ENCODE data around the gene UNK.
A peak's percentile ranks its signal among the peaks of the same experiment; 100 is the strongest.

UNK gene

GRCh38 chr17:75784473-75785015 lies at the start of gene UNK:
Gene UNK, plus strand, starts transcription at chr17:75784806. Its CDS starts 75 bp downstream, at chr17:75784881.
- DNase-seq = peak; percentile 92

GRCh38 chr17:75736173-75736835 lies 48.3 kb upstream of the UNK start:
- no peak for DNase-seq

GRCh38 chr17:75737133-75737962 lies 47.3 kb upstream of the UNK start:
- no peak for DNase-seq

- DNase-seq = no peak
Measured at GRCh38 chr17:75738218-75738802, 46.3 kb upstream of the UNK start.

DNA sequence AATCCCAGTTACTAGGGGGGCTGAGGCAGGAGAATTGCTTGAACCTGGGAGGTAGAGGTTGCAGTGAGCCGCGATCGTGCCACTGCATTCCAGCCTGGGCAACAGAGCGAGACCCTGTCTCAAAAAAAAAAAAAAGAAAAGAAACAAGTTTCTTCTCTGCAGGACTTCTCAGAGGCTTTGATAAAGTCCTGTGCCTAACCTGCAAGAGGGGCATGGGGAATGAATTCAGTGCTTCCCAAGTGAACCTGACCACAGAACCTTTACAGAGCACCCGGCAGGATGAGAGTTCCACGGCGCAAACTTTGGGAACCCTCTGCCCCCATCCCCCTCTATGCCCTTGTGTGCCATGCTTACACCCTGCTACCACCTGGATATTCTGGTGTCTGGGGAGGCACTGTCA lies 45.4 kb upstream of the UNK start:
- DNase-seq = no peak

DNA sequence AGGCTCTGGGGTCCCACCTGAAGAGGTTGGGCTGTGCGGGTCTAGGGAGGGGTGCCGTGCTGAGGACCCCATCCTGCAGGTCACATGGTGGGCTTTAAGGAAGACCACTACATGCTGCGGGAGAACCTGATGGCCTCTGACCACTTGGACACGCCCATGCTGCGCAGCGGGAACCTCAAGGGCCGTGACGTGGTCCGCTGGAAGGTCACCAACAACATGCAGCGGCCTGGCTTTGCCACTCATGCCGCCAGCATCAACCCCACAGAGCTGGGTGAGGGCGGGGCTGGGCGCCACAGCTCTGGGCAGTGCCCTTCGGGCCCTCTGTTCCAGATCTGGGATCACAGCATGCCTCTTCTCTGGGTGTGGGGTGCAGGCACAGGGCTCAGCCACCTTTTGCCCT lies 44.8 kb upstream of the UNK start:
- DNase-seq = no peak

DNA sequence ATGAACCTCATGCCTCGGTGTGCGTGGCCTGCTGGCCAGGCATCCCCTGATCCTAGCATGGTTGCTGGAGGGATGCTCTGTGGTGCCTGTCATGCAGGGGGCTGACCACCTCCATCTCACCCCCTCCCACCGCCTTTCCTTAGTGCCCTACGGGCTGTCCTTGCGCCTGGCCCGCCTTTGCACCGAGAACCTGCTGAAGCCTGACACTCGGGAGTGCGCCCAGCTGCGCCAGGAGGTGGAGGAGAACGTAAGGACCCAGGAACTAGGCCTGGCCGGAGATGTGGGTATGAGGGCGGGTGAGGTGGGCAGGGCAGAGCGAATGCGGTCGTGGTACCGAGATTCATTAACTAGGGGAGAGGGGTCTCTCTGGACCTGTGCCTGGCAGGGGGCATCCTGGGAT lies 44.4 kb upstream of the UNK start:
- no peak for DNase-seq

- DNase-seq = no peak
Measured at GRCh38 chr17:75740631-75741077, 44.0 kb upstream of the UNK start.

DNA sequence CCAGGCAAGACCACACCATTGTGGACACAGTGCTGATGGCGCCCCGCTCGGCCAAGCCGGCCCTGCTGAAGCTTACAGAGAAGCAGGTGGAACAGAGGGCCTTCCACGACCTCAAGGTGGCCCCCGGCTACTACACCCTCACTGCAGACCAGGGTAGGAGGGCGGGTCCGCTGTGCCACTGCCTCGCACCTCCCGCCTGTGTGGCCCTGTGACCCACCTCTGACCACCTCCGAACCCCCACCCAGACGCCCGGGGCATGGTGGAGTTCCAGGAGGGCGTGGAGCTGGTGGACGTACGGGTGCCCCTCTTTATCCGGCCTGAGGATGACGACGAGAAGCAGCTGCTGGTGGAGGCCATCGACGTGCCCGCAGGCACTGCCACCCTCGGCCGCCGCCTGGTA lies 42.3 kb upstream of the UNK start:
- no peak for DNase-seq

GRCh38 chr17:75743625-75744206 lies 40.9 kb upstream of the UNK start:
- DNase-seq = no peak

DNA sequence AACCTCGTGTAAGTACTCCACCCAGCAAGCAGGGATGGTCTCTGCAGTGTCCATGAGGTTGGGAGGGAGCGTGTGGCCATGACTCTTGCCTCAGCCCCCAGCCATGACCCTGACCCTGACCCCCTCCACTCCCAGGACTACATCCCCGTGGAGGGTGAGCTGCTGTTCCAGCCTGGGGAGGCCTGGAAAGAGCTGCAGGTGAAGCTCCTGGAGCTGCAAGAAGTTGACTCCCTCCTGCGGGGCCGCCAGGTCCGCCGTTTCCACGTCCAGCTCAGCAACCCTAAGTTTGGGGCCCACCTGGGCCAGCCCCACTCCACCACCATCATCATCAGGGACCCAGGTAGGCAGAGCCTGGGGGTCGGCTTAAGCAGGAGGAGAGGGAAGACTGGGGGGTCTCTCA lies 35.9 kb upstream of the UNK start:
- no peak for DNase-seq

GRCh38 chr17:75749545-75750389 lies 34.8 kb upstream of the UNK start:
- peak; percentile 73 for DNase-seq

DNA sequence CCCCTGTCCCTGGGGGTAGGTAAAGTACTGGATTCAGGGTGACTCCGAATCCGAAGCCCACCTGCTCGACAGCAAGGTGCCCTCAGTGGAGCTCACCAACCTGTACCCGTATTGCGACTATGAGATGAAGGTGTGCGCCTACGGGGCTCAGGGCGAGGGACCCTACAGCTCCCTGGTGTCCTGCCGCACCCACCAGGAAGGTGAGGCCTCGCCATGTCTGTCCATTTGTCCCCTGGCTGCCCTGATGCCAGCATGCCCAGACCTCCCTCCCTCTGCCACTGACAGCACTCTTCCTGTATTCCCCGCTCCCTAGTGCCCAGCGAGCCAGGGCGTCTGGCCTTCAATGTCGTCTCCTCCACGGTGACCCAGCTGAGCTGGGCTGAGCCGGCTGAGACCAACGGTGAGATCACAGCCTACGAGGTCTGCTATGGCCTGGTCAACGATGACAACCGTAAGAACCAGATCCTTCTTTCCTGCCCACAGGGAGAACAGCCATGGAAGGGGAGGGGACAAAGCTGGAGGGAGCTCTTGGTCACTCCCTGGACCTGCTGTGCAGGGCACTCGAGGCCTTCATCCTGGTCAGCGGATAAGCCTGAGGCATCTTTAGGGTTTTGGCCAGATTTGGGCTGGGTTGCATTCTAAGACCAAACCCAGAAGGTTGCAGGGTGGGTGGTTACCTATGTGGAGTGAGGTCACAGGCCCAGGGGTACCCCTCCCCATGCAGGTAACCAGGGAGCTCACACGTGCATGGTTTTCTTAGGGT lies 33.8 kb upstream of the UNK start:
- no peak for DNase-seq

DNA sequence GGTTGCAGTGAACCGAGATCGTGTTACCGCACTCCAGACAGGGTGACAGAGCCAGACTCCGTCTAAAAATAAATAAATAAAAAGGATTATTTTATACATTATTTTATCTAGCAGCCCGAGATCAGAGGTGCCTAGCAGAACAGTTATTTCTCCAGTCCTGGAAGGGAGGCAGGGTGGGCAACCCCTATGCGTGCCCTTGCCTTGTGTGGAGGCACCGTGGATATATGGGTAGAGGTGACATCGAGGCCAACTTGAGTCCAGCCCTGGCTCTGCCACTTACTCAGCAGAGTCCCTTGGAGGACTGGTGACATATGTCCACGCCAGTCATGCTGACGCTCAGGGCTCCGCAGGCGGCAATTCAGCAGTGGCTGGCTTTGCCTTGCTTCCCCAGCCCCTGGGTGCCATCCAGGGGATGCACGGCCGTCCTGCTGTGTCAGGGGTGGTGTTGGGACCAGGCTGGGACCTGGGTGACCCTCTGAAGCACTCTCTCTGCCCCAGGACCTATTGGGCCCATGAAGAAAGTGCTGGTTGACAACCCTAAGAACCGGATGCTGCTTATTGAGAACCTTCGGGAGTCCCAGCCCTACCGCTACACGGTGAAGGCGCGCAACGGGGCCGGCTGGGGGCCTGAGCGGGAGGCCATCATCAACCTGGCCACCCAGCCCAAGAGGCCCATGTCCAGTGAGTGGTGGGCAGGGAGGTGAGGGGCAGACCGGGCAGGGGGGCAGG lies 32.8 kb upstream of the UNK start:
- no peak for DNase-seq

- no peak for DNase-seq
Measured at GRCh38 chr17:75752405-75752709, 32.2 kb upstream of the UNK start.

- no peak for DNase-seq
Measured at GRCh38 chr17:75752802-75753513, 31.6 kb upstream of the UNK start.

DNA sequence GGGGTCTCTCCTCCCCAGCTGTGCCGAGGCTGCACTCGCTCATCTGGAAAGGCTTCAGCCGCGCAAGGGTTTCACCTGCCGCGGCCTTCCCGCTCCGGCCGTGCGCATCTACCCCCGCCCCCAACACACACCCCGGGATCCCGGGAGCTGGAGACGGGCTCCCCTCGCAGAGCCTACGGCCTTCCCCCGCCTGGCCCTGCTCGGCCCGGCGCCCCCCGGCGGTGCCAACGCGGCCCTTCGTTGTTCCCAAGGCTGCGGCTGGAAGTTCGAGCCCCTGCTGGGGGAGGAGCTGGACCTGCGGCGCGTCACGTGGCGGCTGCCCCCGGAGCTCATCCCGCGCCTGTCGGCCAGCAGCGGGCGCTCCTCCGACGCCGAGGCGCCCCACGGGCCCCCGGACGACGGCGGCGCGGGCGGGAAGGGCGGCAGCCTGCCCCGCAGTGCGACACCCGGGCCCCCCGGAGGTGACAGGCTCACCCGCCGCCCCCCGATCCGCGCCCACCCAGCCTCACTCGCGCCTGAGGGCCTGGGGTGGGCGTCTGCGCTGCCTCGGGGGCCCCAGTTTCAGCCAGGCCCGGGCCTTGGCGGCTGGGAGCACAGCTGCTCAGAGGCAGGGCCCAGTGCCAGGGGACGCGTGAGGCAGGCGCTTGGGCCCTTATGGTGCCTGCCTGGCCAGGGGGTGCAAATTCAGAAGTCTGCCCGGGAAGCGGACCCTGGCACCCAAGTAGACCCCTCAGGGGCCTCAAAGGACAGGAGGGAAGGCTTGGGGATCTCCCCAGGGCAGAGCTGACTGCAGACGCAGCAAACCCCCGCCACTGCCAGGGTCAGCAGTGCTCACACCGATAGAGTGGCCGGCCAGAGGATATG lies 30.9 kb upstream of the UNK start:
- peak; percentile 59 for DNase-seq

- DNase-seq = no peak
Measured at GRCh38 chr17:75754378-75755204, 30.0 kb upstream of the UNK start.
